Measurements from ENCODE around the gene EGR4. TPM values are rescaled to one million over a fixed set of nuclear protein-coding genes. Genes with fewer than 3 reads are reported as not detected.

EGR4 gene
- total RNA-seq (2022; extraction: Qiagen RNA extraction; ENCODE audit: low read depth) = 0.09 to 0.43 TPM (median 0.20 TPM) in 5 replicates

GRCh38 chr2:73293534-73294171, at the start of gene EGR4:
Gene EGR4 (minus strand): TSS chr2:73293548. CDS start chr2:73293317, 231 bp downstream.

GRCh38 chr2:73284296-73285158, 8.8 kb downstream of the EGR4 start, which contains the start of gene FBXO41:
Gene FBXO41 (minus strand): TSS chr2:73284478. CDS start chr2:73269630, 14,848 bp downstream.

Other genes with a start within 250 kb of the EGR4 start
- 12.9 to 17.7 TPM (median 14.9 TPM) in 5 replicates for gene SFXN5, start 221.8 kb downstream of the EGR4 start, total RNA-seq (2022; extraction: Qiagen RNA extraction; ENCODE audit: low read depth)
- gene RAB11FIP5, start 180.6 kb downstream of the EGR4 start, total RNA-seq (2022; extraction: Qiagen RNA extraction; ENCODE audit: low read depth) = 26.8 to 37.4 TPM (median 35.3 TPM) in 5 replicates
- gene NOTO, start 91.0 kb downstream of the EGR4 start, total RNA-seq (2022; extraction: Qiagen RNA extraction; ENCODE audit: low read depth) = not detected in 5 replicates
- gene SMYD5, start 79.3 kb downstream of the EGR4 start, total RNA-seq (2022; extraction: Qiagen RNA extraction; ENCODE audit: low read depth) = 46.2 to 59.1 TPM (median 56.7 TPM) in 5 replicates
- 17.8 to 26.8 TPM (median 25.1 TPM) in 5 replicates for gene PRADC1, start 60.3 kb downstream of the EGR4 start, total RNA-seq (2022; extraction: Qiagen RNA extraction; ENCODE audit: low read depth)
- 554 to 823 TPM (median 598 TPM) in 5 replicates for gene CCT7, start 59.2 kb downstream of the EGR4 start, total RNA-seq (2022; extraction: Qiagen RNA extraction; ENCODE audit: low read depth)
- 3.9 to 6.6 TPM (median 6.2 TPM) in 5 replicates for gene FBXO41, start 9.1 kb downstream of the EGR4 start, total RNA-seq (2022; extraction: Qiagen RNA extraction; ENCODE audit: low read depth)
- 8.5 to 10.6 TPM (median 9.9 TPM) in 5 replicates for gene ALMS1, start 92.3 kb upstream of the EGR4 start, total RNA-seq (2022; extraction: Qiagen RNA extraction; ENCODE audit: low read depth)